ENCODE results near the gene ZNF385A.

The ZNF385A gene

DNA sequence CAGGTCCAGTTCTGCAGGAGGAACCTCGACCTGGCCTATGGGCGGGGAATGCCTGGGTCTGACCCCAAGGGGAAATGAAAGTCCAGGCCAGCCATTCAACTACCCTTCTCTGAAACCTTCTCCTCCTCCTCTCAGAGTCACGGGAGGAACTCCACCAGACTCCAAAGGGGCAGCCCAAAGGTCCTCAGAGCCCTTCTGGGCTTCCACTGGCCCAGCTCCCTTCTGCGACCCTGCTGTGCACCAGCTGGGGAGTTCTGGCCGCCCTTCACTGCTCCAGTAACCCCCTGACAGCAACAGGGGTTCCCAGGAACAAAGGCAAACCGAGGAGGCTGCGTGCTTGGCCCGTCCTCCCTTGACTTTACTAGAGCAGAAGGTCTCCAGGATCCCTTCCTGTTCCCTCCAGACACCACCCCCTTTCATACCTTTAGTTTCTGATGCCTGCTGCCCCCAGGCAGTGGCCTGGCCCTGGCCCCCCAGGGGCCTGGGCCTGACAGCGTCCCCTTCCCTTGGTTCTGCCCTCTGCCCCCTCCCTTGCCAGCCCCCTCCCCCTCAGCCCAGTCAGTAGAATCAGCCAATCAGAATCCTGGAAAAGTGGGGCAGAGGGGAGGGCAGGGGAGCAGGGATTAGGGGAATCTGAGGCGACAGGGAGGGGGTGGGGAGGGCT, 850 bp upstream of the ZNF385A start:
- peak overlapping the region; percentile 46 for H3K4me2 ChIP-seq (ENCODE audit: insufficient read depth, low read length, poor library complexity, severe bottlenecking)
- peaks cover 4% of the 10 kb centered on the region for H3K79me1 ChIP-seq (ENCODE audit: low read depth, low read length)

DNA sequence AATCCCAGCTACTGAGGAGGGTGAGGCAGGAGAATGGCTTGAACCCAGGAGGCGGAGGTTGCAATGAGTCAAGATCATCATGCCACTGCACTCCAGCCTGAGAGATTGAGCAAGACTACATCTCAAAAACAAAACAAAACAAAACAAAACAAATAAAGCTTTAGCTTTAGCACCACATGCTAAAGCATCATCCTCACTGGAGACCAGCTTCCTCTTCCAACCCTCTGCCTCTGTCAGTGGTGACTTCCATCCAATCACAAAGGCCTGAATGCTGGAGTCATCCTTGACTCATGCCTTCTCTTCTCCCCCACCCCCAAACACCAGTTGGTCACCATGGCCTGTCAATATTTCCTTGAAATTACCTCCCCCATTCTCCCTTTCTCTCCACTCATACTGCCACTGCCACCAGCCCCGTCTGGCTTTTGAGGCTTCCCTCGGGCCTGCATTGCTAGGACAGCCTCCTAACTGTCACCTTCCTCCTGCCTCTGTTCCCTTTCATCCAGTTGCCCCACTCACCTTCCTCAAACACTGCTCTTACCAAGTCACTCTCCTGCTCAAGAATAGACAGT, 1.4 kb downstream of the ZNF385A start:
- H3K4me1 ChIP-seq (ENCODE audit: control insufficient read depth in 2 of 2, insufficient read depth in 1 of 2, low read depth in 1 of 2, low read length in 2 of 2), result peaks cover 41 to 43% of the 10 kb centered on the region in 2 donors
- WGBS, 2 donors (ENCODE audit: extremely low coverage in 2 of 2, insufficient read length in 2 of 2, insufficient replicate concordance in 1 of 2), result no CpG with 5 or more reads among the region's 3 CpGs

More for the DNA sequence above, 850 bp upstream of the ZNF385A start:
- Histone ChIP-seq H4K8ac (ENCODE audit: low read depth, low read length) (no peak overlapping the region), H2BK12ac (ENCODE audit: low read length) (no peak overlapping the region), H2BK5ac (ENCODE audit: low read length) (peak overlapping the region; percentile 33), H3K18ac (ENCODE audit: low read length) (peak overlapping the region; percentile 22), H3K36me3 (replicated peaks in 1 of 2; ENCODE audit: control insufficient read depth in 2 of 2, insufficient read depth in 2 of 2, low read length in 2 of 2) (peaks cover 0 to 2% of the 10 kb centered on the region in 2 donors), H2BK120ac (ENCODE audit: low read depth, low read length) (no peak overlapping the region), H3K9me3 (replicated peaks in 1 of 2; ENCODE audit: control insufficient read depth in 2 of 2, insufficient read depth in 1 of 2, low read depth in 1 of 2, low read length in 2 of 2) (no peaks in the 10 kb centered on the region), H2AFZ (ENCODE audit: low read length) (peak overlapping the region; percentile 76), H2AK5ac (ENCODE audit: low read depth, low read length) (peak overlapping the region; percentile 4), H2BK15ac (ENCODE audit: low read length) (no peak overlapping the region), H3K9ac (ENCODE audit: low read depth, low read length, poor library complexity) (no peak overlapping the region), H4K91ac (ENCODE audit: low read depth, low read length, poor library complexity) (no peak overlapping the region), H3K14ac (ENCODE audit: low read length) (no peak overlapping the region), H3K4me1 (ENCODE audit: control insufficient read depth in 2 of 2, insufficient read depth in 1 of 2, low read depth in 1 of 2, low read length in 2 of 2) (peaks cover 46 to 51% of the 10 kb centered on the region in 2 donors), H3K27me3 (ENCODE audit: control insufficient read depth in 3 of 3, insufficient read depth in 3 of 3, low read depth in 1 of 3, low read length in 3 of 3) (peaks cover 0 to 12% (median 0%) of the 10 kb centered on the region in 3 experiments), H3K27ac (replicated peaks; ENCODE audit: low read length) (peak overlapping the region; percentile 16), H3K4ac (ENCODE audit: low read length) (no peak overlapping the region), H3K4me3 (ENCODE audit: low read length in 2 of 2) (no peak overlapping the region), H3K23ac (ENCODE audit: low read depth, low read length, poor library complexity) (no peak overlapping the region)
- no CpG with 5 or more reads among the region's 10 CpGs for WGBS, 2 donors (ENCODE audit: extremely low coverage in 2 of 2, insufficient read length in 2 of 2, insufficient replicate concordance in 1 of 2)
- no peak for DNase-seq (ENCODE audit: low spot score)

DNA sequence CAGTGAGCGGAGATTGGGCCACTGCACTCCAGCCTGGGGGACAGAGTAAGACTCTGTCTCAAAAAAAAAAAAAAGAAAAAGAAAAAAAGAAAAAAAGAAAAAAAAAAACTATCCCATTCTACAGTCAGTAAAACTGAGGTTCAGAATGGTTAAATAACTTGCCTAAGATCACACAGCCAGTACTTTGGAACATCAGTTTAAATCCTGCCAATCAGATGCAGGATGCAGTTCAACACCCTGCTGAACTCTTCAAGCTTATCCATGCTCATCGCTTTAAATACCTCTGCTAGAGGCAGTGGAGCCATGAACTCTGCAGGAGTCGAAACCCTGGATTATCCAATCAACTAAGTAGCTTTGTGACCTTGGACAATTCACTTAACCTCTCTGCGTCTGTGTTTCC, 3.4 kb downstream of the ZNF385A start:
- Histone ChIP-seq H3K27ac (replicated peaks; ENCODE audit: low read length) (no peak overlapping the region), H3K4me1 (ENCODE audit: control insufficient read depth in 2 of 2, insufficient read depth in 1 of 2, low read depth in 1 of 2, low read length in 2 of 2) (peaks cover 28 to 32% of the 10 kb centered on the region in 2 donors), H3K9ac (ENCODE audit: low read depth, low read length, poor library complexity) (no peak overlapping the region), H3K79me1 (ENCODE audit: low read depth, low read length) (peaks cover 6% of the 10 kb centered on the region), H3K4me3 (ENCODE audit: low read length in 2 of 2) (no peak overlapping the region), H3K9me3 (replicated peaks in 1 of 2; ENCODE audit: control insufficient read depth in 2 of 2, insufficient read depth in 1 of 2, low read depth in 1 of 2, low read length in 2 of 2) (no peaks in the 10 kb centered on the region), H2BK15ac (ENCODE audit: low read length) (no peak overlapping the region), H2AFZ (ENCODE audit: low read length) (no peak overlapping the region), H3K4me2 (ENCODE audit: insufficient read depth, low read length, poor library complexity, severe bottlenecking) (no peak overlapping the region), H2AK5ac (ENCODE audit: low read depth, low read length) (no peak overlapping the region), H3K14ac (ENCODE audit: low read length) (no peak overlapping the region), H3K23ac (ENCODE audit: low read depth, low read length, poor library complexity) (no peak overlapping the region), H3K27me3 (ENCODE audit: control insufficient read depth in 3 of 3, insufficient read depth in 3 of 3, low read depth in 1 of 3, low read length in 3 of 3) (no peaks in the 10 kb centered on the region), H2BK5ac (ENCODE audit: low read length) (no peak overlapping the region), H4K8ac (ENCODE audit: low read depth, low read length) (no peak overlapping the region), H4K91ac (ENCODE audit: low read depth, low read length, poor library complexity) (no peak overlapping the region), H3K18ac (ENCODE audit: low read length) (no peak overlapping the region), H2BK12ac (ENCODE audit: low read length) (no peak overlapping the region), H2BK120ac (ENCODE audit: low read depth, low read length) (no peak overlapping the region), H3K36me3 (replicated peaks in 1 of 2; ENCODE audit: control insufficient read depth in 2 of 2, insufficient read depth in 2 of 2, low read length in 2 of 2) (peaks cover 0 to 2% of the 10 kb centered on the region in 2 donors), H3K4ac (ENCODE audit: low read length) (no peak overlapping the region)
- WGBS, 2 donors (ENCODE audit: extremely low coverage in 2 of 2, insufficient read length in 2 of 2, insufficient replicate concordance in 1 of 2), result no CpG with 5 or more reads among the region's 4 CpGs
- no peak for DNase-seq (ENCODE audit: low spot score)

More for the DNA sequence above, 1.4 kb downstream of the ZNF385A start:
- Histone ChIP-seq H3K27me3 (ENCODE audit: control insufficient read depth in 3 of 3, insufficient read depth in 3 of 3, low read depth in 1 of 3, low read length in 3 of 3) (no peaks in the 10 kb centered on the region), H2BK5ac (ENCODE audit: low read length) (no peak overlapping the region), H3K4me2 (ENCODE audit: insufficient read depth, low read length, poor library complexity, severe bottlenecking) (no peak overlapping the region), H2BK12ac (ENCODE audit: low read length) (no peak overlapping the region), H3K9ac (ENCODE audit: low read depth, low read length, poor library complexity) (no peak overlapping the region), H3K36me3 (replicated peaks in 1 of 2; ENCODE audit: control insufficient read depth in 2 of 2, insufficient read depth in 2 of 2, low read length in 2 of 2) (peaks cover 0 to 2% of the 10 kb centered on the region in 2 donors), H4K91ac (ENCODE audit: low read depth, low read length, poor library complexity) (no peak overlapping the region), H3K14ac (ENCODE audit: low read length) (no peak overlapping the region), H2AFZ (ENCODE audit: low read length) (no peak overlapping the region), H3K4ac (ENCODE audit: low read length) (no peak overlapping the region), H2BK120ac (ENCODE audit: low read depth, low read length) (no peak overlapping the region), H3K4me3 (ENCODE audit: low read length in 2 of 2) (no peak overlapping the region), H2AK5ac (ENCODE audit: low read depth, low read length) (no peak overlapping the region), H3K27ac (replicated peaks; ENCODE audit: low read length) (no peak overlapping the region), H2BK15ac (ENCODE audit: low read length) (no peak overlapping the region), H3K23ac (ENCODE audit: low read depth, low read length, poor library complexity) (no peak overlapping the region), H3K79me1 (ENCODE audit: low read depth, low read length) (peaks cover 2% of the 10 kb centered on the region), H3K9me3 (replicated peaks in 1 of 2; ENCODE audit: control insufficient read depth in 2 of 2, insufficient read depth in 1 of 2, low read depth in 1 of 2, low read length in 2 of 2) (no peaks in the 10 kb centered on the region), H4K8ac (ENCODE audit: low read depth, low read length) (no peak overlapping the region), H3K18ac (ENCODE audit: low read length) (no peak overlapping the region)
- no peak for DNase-seq (ENCODE audit: low spot score)

DNA sequence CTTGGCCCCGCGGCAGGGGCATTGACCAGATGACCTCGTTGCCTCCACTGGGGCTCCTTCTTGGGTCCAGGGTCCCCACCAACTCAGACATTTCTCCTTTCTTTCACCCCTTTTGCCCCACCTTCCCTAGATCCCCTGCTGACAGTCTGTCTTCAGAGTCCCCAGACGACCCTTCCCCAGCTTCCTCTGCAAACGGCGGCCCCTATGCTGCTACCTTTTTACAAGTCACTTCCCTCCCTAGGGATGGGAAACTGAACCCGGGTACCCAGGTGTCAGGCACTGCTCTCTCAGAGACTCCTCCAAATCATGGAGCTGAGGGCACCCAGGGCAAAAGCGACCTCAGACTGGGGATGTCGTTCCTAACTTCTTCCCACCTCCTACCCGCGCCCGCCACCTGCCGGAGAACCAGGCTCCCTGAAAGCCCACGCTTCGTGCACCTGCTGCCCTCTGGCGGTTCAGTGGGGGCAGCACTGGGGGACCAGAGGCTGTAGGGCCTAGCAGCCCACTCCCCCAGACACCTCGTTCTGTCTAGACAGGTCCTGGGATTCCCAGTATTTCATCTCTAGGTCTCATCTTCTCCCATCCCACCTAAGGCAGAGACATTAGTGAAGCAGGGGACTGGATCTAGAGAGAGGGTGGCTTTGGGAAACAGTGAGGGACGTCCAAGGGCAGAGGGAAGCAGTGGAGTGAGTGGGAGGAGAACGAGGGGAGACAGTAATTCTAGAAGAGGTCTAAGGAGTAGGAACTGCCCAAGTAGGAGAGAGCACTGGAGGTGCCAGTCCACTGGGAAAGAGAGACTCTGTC, 4.9 kb downstream of the ZNF385A start:
- no peak overlapping the region for H3K4ac ChIP-seq (ENCODE audit: low read length)
- no peak overlapping the region for H2BK12ac ChIP-seq (ENCODE audit: low read length)
- peak overlapping the region; percentile 25 for H2BK5ac ChIP-seq (ENCODE audit: low read length)
- peak overlapping the region; percentile 84 for H3K4me2 ChIP-seq (ENCODE audit: insufficient read depth, low read length, poor library complexity, severe bottlenecking)
- H3K9ac ChIP-seq (ENCODE audit: low read depth, low read length, poor library complexity), result peak overlapping the region; percentile 54
- H3K9me3 ChIP-seq (replicated peaks in 1 of 2; ENCODE audit: control insufficient read depth in 2 of 2, insufficient read depth in 1 of 2, low read depth in 1 of 2, low read length in 2 of 2), result no peaks in the 10 kb centered on the region
- WGBS, 2 donors (ENCODE audit: extremely low coverage in 2 of 2, insufficient read length in 2 of 2, insufficient replicate concordance in 1 of 2), result no CpG with 5 or more reads among the region's 19 CpGs
- peak overlapping the region; percentile 63 for H3K27ac ChIP-seq (replicated peaks; ENCODE audit: low read length)
- H3K4me1 ChIP-seq (ENCODE audit: control insufficient read depth in 2 of 2, insufficient read depth in 1 of 2, low read depth in 1 of 2, low read length in 2 of 2), result peaks cover 15 to 22% of the 10 kb centered on the region in 2 donors
- no peak overlapping the region for H4K8ac ChIP-seq (ENCODE audit: low read depth, low read length)
- H3K79me1 ChIP-seq (ENCODE audit: low read depth, low read length), result peaks cover 6% of the 10 kb centered on the region
- H3K4me3 ChIP-seq (ENCODE audit: low read length in 2 of 2), result peak overlapping the region; percentile 62 to 63
- peaks cover 0 to 4% of the 10 kb centered on the region in 2 donors for H3K36me3 ChIP-seq (replicated peaks in 1 of 2; ENCODE audit: control insufficient read depth in 2 of 2, insufficient read depth in 2 of 2, low read length in 2 of 2)
- no peak overlapping the region for H2BK15ac ChIP-seq (ENCODE audit: low read length)
- peak overlapping the region; percentile 85 for H2AFZ ChIP-seq (ENCODE audit: low read length)
- H2BK120ac ChIP-seq (ENCODE audit: low read depth, low read length), result no peak overlapping the region
- no peak overlapping the region for H4K91ac ChIP-seq (ENCODE audit: low read depth, low read length, poor library complexity)
- no peak overlapping the region for H3K23ac ChIP-seq (ENCODE audit: low read depth, low read length, poor library complexity)
- peak overlapping the region; percentile 81 for H3K18ac ChIP-seq (ENCODE audit: low read length)
- peak overlapping the region; percentile 25 for H3K14ac ChIP-seq (ENCODE audit: low read length)
- H2AK5ac ChIP-seq (ENCODE audit: low read depth, low read length), result peak overlapping the region; percentile 51
- DNase-seq (ENCODE audit: low spot score), result peak; percentile 88
- no peaks in the 10 kb centered on the region for H3K27me3 ChIP-seq (ENCODE audit: control insufficient read depth in 3 of 3, insufficient read depth in 3 of 3, low read depth in 1 of 3, low read length in 3 of 3)

Data from neuronal stem cell (in vitro differentiated cells).